Neuronal stem cell (in vitro differentiated cells): ENCODE results near the gene VDR.

Source experiments
- DNase-seq: peaks from one replicate; pipeline ENCODE4 v3.0.0-alpha.2; 2013; ENCODE audit warnings: low spot score
- H2AFZ ChIP-seq: one replicate; pipeline ENCODE4 v1.6.1; 2013; ENCODE audit warnings: mild to moderate bottlenecking, low read length, inconsistent platforms
- H2AK5ac ChIP-seq: 2 replicates; pipeline ENCODE4 v1.6.1; 2013; ENCODE audit warnings: low read depth, mild to moderate bottlenecking, inconsistent platforms, low read length, moderate library complexity, mixed read lengths
- H2BK120ac ChIP-seq: 2 replicates; pipeline ENCODE4 v1.6.1; 2013; ENCODE audit warnings: low read depth, mild to moderate bottlenecking, inconsistent platforms, low read length, moderate library complexity, mixed read lengths
- H2BK12ac ChIP-seq: one replicate; pipeline ENCODE4 v1.6.1; 2013; ENCODE audit warnings: low read length, inconsistent platforms
- H2BK15ac ChIP-seq: 2 replicates; pipeline ENCODE4 v1.6.1; 2013; ENCODE audit warnings: mild to moderate bottlenecking, low read length, inconsistent platforms, mixed read lengths
- H2BK5ac ChIP-seq: one replicate; pipeline ENCODE4 v1.6.1; 2013; ENCODE audit warnings: inconsistent platforms, mild to moderate bottlenecking, low read length, moderate library complexity
- H3K14ac ChIP-seq: one replicate; pipeline ENCODE4 v1.6.1; 2013; ENCODE audit warnings: low read length, inconsistent platforms
- H3K18ac ChIP-seq: 2 replicates; pipeline ENCODE4 v1.6.1; 2013; ENCODE audit warnings: low read length, inconsistent platforms
- H3K23ac ChIP-seq: 2 replicates; pipeline ENCODE4 v1.6.1; 2013; ENCODE audit warnings: low read depth, mild to moderate bottlenecking, mixed read lengths, low read length, inconsistent platforms; ENCODE audit not compliant: poor library complexity
- H3K27ac ChIP-seq: replicated peaks from 3 replicates; pipeline ENCODE4 v1.5.1; 2013; ENCODE audit warnings: low read length, inconsistent platforms
- H3K27me3 ChIP-seq, 3 experiments: 2 replicates each; pipeline ENCODE4 v1.6.1; 2013; ENCODE audit warnings: low read length in 3 of 3, mild to moderate bottlenecking in 2 of 3, inconsistent platforms in 1 of 3, low read depth in 1 of 3, mixed read lengths in 1 of 3, moderate library complexity in 1 of 3; ENCODE audit not compliant: control insufficient read depth in 3 of 3, insufficient read depth in 3 of 3
- H3K36me3 ChIP-seq, 2 donors: replicated peaks in 1 of 2; 2 replicates each; pipeline ENCODE4 v1.6.1; 2013; ENCODE audit warnings: low read length in 2 of 2; ENCODE audit not compliant: control insufficient read depth in 2 of 2, insufficient read depth in 2 of 2
- H3K4ac ChIP-seq: 2 replicates; pipeline ENCODE4 v1.6.1; 2013; ENCODE audit warnings: inconsistent platforms, mild to moderate bottlenecking, low read length, moderate library complexity
- H3K4me1 ChIP-seq, 2 donors: 1 replicate in 1 of 2; 2 replicates in 1 of 2; pipeline ENCODE4 v1.6.1; 2013; ENCODE audit warnings: low read length in 2 of 2, low read depth in 1 of 2; ENCODE audit not compliant: control insufficient read depth in 2 of 2, insufficient read depth in 1 of 2
- H3K4me2 ChIP-seq: one replicate; pipeline ENCODE4 v1.6.1; 2013; ENCODE audit warnings: mild to moderate bottlenecking, low read length, inconsistent platforms; ENCODE audit not compliant: insufficient read depth, poor library complexity, severe bottlenecking
- H3K4me3 ChIP-seq, 2 donors: 2 replicates each; pipeline ENCODE4 v1.5.1; 2013; ENCODE audit warnings: low read length in 2 of 2, mild to moderate bottlenecking in 2 of 2, inconsistent platforms in 1 of 2, moderate library complexity in 1 of 2
- H3K79me1 ChIP-seq: one replicate; pipeline ENCODE4 v1.6.1; 2013; ENCODE audit warnings: low read depth, mild to moderate bottlenecking, inconsistent platforms, low read length, moderate library complexity
- H3K9ac ChIP-seq: one replicate; pipeline ENCODE4 v1.6.1; 2013; ENCODE audit warnings: mild to moderate bottlenecking, low read depth, low read length, inconsistent platforms; ENCODE audit not compliant: poor library complexity
- H3K9me3 ChIP-seq, 2 donors: replicated peaks in 1 of 2; 2 replicates each; pipeline versions ENCODE3 to v1.6.1; 2013; ENCODE audit warnings: low read length in 2 of 2, mild to moderate bottlenecking in 2 of 2, inconsistent platforms in 1 of 2, low read depth in 1 of 2, mixed read lengths in 1 of 2, moderate library complexity in 1 of 2; ENCODE audit not compliant: control insufficient read depth in 2 of 2, insufficient read depth in 1 of 2
- H4K8ac ChIP-seq: one replicate; pipeline ENCODE4 v1.6.1; 2013; ENCODE audit warnings: low read depth, mild to moderate bottlenecking, inconsistent platforms, low read length, moderate library complexity
- H4K91ac ChIP-seq: one replicate; pipeline ENCODE4 v1.6.1; 2013; ENCODE audit warnings: low read length, low read depth, mild to moderate bottlenecking, inconsistent platforms; ENCODE audit not compliant: poor library complexity
- WGBS, 2 donors: extraction: QIAGEN DNeasy Blood & Tissue Kit; methylation state at CpG; one replicate each; pipeline ENCODE4 v1.1.7; 2013; ENCODE audit warnings: missing lambda C conversion rate in 2 of 2, mixed read lengths in 1 of 2; ENCODE audit not compliant: insufficient read length in 2 of 2, insufficient replicate concordance in 1 of 2; ENCODE audit errors: extremely low coverage in 2 of 2; 5-methylcytosine and 5-hydroxymethylcytosine counted together

The VDR gene

GRCh38 chr12:47913081-47913480 is 8.3 kb upstream of the VDR start:
- Histone ChIP-seq H2BK12ac (no peak overlapping the region), H3K23ac (no peak overlapping the region), H2BK5ac (no peak overlapping the region), H4K8ac (no peak overlapping the region), H2AFZ (no peak overlapping the region), H2AK5ac (no peak overlapping the region), H3K79me1 (no peaks in the 10 kb centered on the region), H2BK120ac (no peak overlapping the region), H3K27me3 (peaks cover 0 to 37% (median under 1%) of the 10 kb centered on the region in 3 experiments), H4K91ac (no peak overlapping the region), H3K4me2 (no peak overlapping the region), H3K9me3 (no peaks in the 10 kb centered on the region), H3K36me3 (no peaks in the 10 kb centered on the region), H3K18ac (no peak overlapping the region), H3K4me1 (no peaks in the 10 kb centered on the region), H2BK15ac (no peak overlapping the region), H3K27ac (no peak overlapping the region), H3K14ac (no peak overlapping the region), H3K4ac (no peak overlapping the region), H3K9ac (no peak overlapping the region), H3K4me3 (no peak overlapping the region)
- no peak for DNase-seq
- WGBS, 2 donors = no CpG with 5 or more reads among the region's 3 CpGs

GRCh38 chr12:47912556-47912955 is 7.8 kb upstream of the VDR start:
- no peak for DNase-seq
- no peak overlapping the region for H3K9ac ChIP-seq
- no peak overlapping the region for H3K4me2 ChIP-seq
- no peak overlapping the region for H3K14ac ChIP-seq
- no CpG with 5 or more reads among the region's 4 CpGs for WGBS, 2 donors
- H3K27ac ChIP-seq = no peak overlapping the region
- no peak overlapping the region for H2AFZ ChIP-seq
- peaks cover 0 to 40% (median 3%) of the 10 kb centered on the region in 3 experiments for H3K27me3 ChIP-seq
- no peaks in the 10 kb centered on the region for H3K79me1 ChIP-seq
- H3K4me3 ChIP-seq = no peak overlapping the region
- no peaks in the 10 kb centered on the region for H3K9me3 ChIP-seq
- H3K18ac ChIP-seq = no peak overlapping the region
- no peak overlapping the region for H3K4ac ChIP-seq
- H4K8ac ChIP-seq = no peak overlapping the region
- no peak overlapping the region for H2BK12ac ChIP-seq
- H3K4me1 ChIP-seq = no peaks in the 10 kb centered on the region
- no peaks in the 10 kb centered on the region for H3K36me3 ChIP-seq
- no peak overlapping the region for H2BK120ac ChIP-seq
- H2BK15ac ChIP-seq = no peak overlapping the region
- no peak overlapping the region for H2BK5ac ChIP-seq
- H3K23ac ChIP-seq = no peak overlapping the region
- no peak overlapping the region for H2AK5ac ChIP-seq
- no peak overlapping the region for H4K91ac ChIP-seq

- Histone ChIP-seq H2BK15ac (no peak overlapping the region), H3K9me3 (no peaks in the 10 kb centered on the region), H2BK5ac (no peak overlapping the region), H4K91ac (no peak overlapping the region), H3K23ac (no peak overlapping the region), H2AK5ac (no peak overlapping the region), H3K27me3 (peaks cover 3 to 55% (median 15%) of the 10 kb centered on the region in 3 experiments), H3K4me3 (no peak overlapping the region), H3K27ac (no peak overlapping the region), H2AFZ (no peak overlapping the region), H3K18ac (no peak overlapping the region), H3K4ac (no peak overlapping the region), H3K4me2 (no peak overlapping the region), H4K8ac (no peak overlapping the region), H3K4me1 (no peaks in the 10 kb centered on the region), H3K79me1 (no peaks in the 10 kb centered on the region), H2BK120ac (no peak overlapping the region), H2BK12ac (no peak overlapping the region), H3K36me3 (no peaks in the 10 kb centered on the region), H3K14ac (no peak overlapping the region), H3K9ac (no peak overlapping the region)
- DNase-seq = no peak
Observed at GRCh38 chr12:47910981-47911380, 6.2 kb upstream of the VDR start.

GRCh38 chr12:47910486-47910885 is 5.7 kb upstream of the VDR start:
- no peak overlapping the region for H3K4me3 ChIP-seq
- DNase-seq = no peak
- no CpG with 5 or more reads among the region's 3 CpGs for WGBS, 2 donors

More at GRCh38 chr12:47910486-47910885, 5.7 kb upstream of the VDR start:
- Histone ChIP-seq H3K4ac (no peak overlapping the region), H3K9ac (no peak overlapping the region), H3K4me2 (no peak overlapping the region), H2BK15ac (no peak overlapping the region), H4K8ac (no peak overlapping the region), H3K79me1 (no peaks in the 10 kb centered on the region), H3K9me3 (no peaks in the 10 kb centered on the region), H3K36me3 (no peaks in the 10 kb centered on the region), H2AFZ (no peak overlapping the region), H2BK120ac (no peak overlapping the region), H4K91ac (no peak overlapping the region), H2AK5ac (no peak overlapping the region), H3K27ac (no peak overlapping the region), H3K4me1 (peaks cover 0 to 1% of the 10 kb centered on the region in 2 donors), H3K27me3 (peaks cover 5 to 60% (median 20%) of the 10 kb centered on the region in 3 experiments), H3K23ac (no peak overlapping the region), H3K14ac (no peak overlapping the region), H2BK12ac (no peak overlapping the region), H2BK5ac (no peak overlapping the region), H3K18ac (no peak overlapping the region)
